ENCODE measurements around the gene SOCS3.

SOCS3 gene

DNA sequence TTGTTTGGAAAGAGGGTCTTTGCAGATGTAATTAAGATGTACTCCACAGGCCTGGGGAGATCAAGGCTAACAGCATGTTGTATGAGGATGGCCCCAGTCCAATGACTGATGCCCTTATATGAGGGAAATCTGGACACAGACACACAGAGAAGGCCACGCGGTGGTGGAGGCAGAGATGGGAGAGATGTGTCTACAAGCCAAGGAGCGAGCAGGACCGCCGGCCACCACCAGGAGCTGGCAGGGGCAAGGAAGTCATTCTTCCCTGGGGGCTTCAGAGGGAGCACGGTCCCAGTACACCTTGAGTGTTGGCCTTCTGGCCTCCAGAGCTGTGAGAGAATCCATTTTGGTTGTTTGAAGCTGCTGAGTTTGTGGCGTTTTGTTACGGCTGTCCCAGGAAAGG lies 14.7 kb downstream of the SOCS3 start:
- Histone ChIP-seq H2BK15ac (ENCODE audit: low read length) (peak overlapping the region; percentile 4), H3K18ac (ENCODE audit: low read length) (no peak overlapping the region), H2AFZ (ENCODE audit: low read length) (no peak overlapping the region), H3K4me3 (ENCODE audit: low read length in 2 of 2) (no peak overlapping the region), H3K9me3 (replicated peaks in 1 of 2; ENCODE audit: control insufficient read depth in 2 of 2, insufficient read depth in 1 of 2, low read depth in 1 of 2, low read length in 2 of 2) (no peaks in the 10 kb centered on the region), H3K9ac (ENCODE audit: low read depth, low read length, poor library complexity) (no peak overlapping the region), H3K4me2 (ENCODE audit: insufficient read depth, low read length, poor library complexity, severe bottlenecking) (no peak overlapping the region), H4K91ac (ENCODE audit: low read depth, low read length, poor library complexity) (no peak overlapping the region), H2AK5ac (ENCODE audit: low read depth, low read length) (no peak overlapping the region), H3K14ac (ENCODE audit: low read length) (no peak overlapping the region), H2BK5ac (ENCODE audit: low read length) (no peak overlapping the region), H3K79me1 (ENCODE audit: low read depth, low read length) (no peaks in the 10 kb centered on the region), H3K36me3 (replicated peaks in 1 of 2; ENCODE audit: control insufficient read depth in 2 of 2, insufficient read depth in 2 of 2, low read length in 2 of 2) (no peaks in the 10 kb centered on the region), H3K27ac (replicated peaks; ENCODE audit: low read length) (no peak overlapping the region), H3K4me1 (ENCODE audit: control insufficient read depth in 2 of 2, insufficient read depth in 1 of 2, low read depth in 1 of 2, low read length in 2 of 2) (peaks cover 7 to 22% of the 10 kb centered on the region in 2 donors), H3K4ac (ENCODE audit: low read length) (no peak overlapping the region), H3K23ac (ENCODE audit: low read depth, low read length, poor library complexity) (no peak overlapping the region), H2BK12ac (ENCODE audit: low read length) (no peak overlapping the region), H2BK120ac (ENCODE audit: low read depth, low read length) (no peak overlapping the region), H3K27me3 (ENCODE audit: control insufficient read depth in 3 of 3, insufficient read depth in 3 of 3, low read depth in 1 of 3, low read length in 3 of 3) (peaks cover 0 to 18% (median 0%) of the 10 kb centered on the region in 3 experiments), H4K8ac (ENCODE audit: low read depth, low read length) (no peak overlapping the region)
- no CpG with 5 or more reads among the region's 8 CpGs for WGBS, 2 donors (ENCODE audit: extremely low coverage in 2 of 2, insufficient read length in 2 of 2, insufficient replicate concordance in 1 of 2)
- no peak for DNase-seq (ENCODE audit: low spot score)

DNA sequence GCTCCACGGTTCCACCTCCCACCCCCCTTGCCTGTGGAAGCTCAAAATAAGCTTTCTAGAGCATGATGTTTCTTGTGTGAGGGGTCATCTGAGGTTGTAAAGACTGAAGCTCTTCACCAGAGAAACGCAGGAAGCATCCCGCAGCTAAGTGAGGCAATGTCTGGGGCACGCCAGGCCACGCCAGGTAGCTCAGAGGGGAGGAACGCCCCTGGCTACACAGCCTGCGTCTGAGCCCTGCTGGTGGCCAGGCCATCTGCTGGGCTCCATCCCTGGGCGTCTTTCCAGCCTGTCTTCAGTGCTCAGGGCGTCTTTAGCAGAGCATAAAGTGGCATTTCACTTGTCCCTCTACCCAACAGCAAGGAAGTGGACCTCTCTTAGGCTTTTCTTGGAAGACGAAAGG lies 15.2 kb downstream of the SOCS3 start:
- Histone ChIP-seq H3K4me3 (ENCODE audit: low read length in 2 of 2) (peak overlapping the region in 1 of 2 donors; percentile 14), H2AK5ac (ENCODE audit: low read depth, low read length) (peak overlapping the region; percentile 69), H3K4me2 (ENCODE audit: insufficient read depth, low read length, poor library complexity, severe bottlenecking) (no peak overlapping the region), H2BK15ac (ENCODE audit: low read length) (peak overlapping the region; percentile 43), H3K4ac (ENCODE audit: low read length) (no peak overlapping the region), H3K27ac (replicated peaks; ENCODE audit: low read length) (no peak overlapping the region), H3K18ac (ENCODE audit: low read length) (peak overlapping the region; percentile 57), H3K27me3 (ENCODE audit: control insufficient read depth in 3 of 3, insufficient read depth in 3 of 3, low read depth in 1 of 3, low read length in 3 of 3) (peaks cover 0 to 18% (median 0%) of the 10 kb centered on the region in 3 experiments), H2BK5ac (ENCODE audit: low read length) (no peak overlapping the region), H2AFZ (ENCODE audit: low read length) (no peak overlapping the region), H3K23ac (ENCODE audit: low read depth, low read length, poor library complexity) (no peak overlapping the region), H2BK120ac (ENCODE audit: low read depth, low read length) (no peak overlapping the region), H3K9ac (ENCODE audit: low read depth, low read length, poor library complexity) (no peak overlapping the region), H2BK12ac (ENCODE audit: low read length) (peak overlapping the region; percentile 60), H3K14ac (ENCODE audit: low read length) (no peak overlapping the region), H3K9me3 (replicated peaks in 1 of 2; ENCODE audit: control insufficient read depth in 2 of 2, insufficient read depth in 1 of 2, low read depth in 1 of 2, low read length in 2 of 2) (no peaks in the 10 kb centered on the region), H4K8ac (ENCODE audit: low read depth, low read length) (no peak overlapping the region), H4K91ac (ENCODE audit: low read depth, low read length, poor library complexity) (peak overlapping the region; percentile 74), H3K36me3 (replicated peaks in 1 of 2; ENCODE audit: control insufficient read depth in 2 of 2, insufficient read depth in 2 of 2, low read length in 2 of 2) (no peaks in the 10 kb centered on the region), H3K79me1 (ENCODE audit: low read depth, low read length) (no peaks in the 10 kb centered on the region), H3K4me1 (ENCODE audit: control insufficient read depth in 2 of 2, insufficient read depth in 1 of 2, low read depth in 1 of 2, low read length in 2 of 2) (peaks cover 7 to 22% of the 10 kb centered on the region in 2 donors)
- no peak for DNase-seq (ENCODE audit: low spot score)
- no CpG with 5 or more reads among the region's 10 CpGs for WGBS, 2 donors (ENCODE audit: extremely low coverage in 2 of 2, insufficient read length in 2 of 2, insufficient replicate concordance in 1 of 2)

DNA sequence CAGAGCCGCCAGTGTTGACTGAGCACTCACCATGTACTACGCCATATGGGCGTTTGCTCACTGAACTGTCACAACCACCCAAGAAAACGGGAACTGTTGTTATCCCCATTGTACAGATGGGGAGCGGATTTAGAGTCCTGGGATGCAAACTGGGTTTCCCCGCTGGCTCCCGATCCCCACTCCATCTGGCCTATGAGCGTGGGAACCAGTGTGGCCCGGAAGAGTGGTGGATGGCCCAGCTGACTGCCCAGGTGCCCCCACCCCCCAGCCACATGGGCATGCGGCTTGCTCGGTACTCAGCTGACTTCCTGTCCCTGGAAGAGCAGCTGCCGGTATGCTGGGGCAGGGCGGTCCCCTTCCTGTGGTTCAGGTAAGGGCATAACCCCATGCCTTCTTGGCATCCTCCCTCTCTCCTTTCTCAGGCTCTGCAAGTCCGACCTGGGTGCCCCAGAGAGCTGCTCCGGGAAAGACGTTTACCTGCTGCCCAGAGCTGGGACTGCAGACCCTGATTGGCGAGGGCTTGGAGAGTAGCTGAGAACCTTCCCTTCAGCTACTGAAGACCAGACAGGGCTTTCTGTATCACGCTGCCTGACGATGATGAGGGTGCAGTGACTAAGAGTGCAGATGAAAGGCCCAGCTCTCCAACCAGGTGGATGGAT lies 16.2 kb downstream of the SOCS3 start:
- no peak overlapping the region for H3K4me2 ChIP-seq (ENCODE audit: insufficient read depth, low read length, poor library complexity, severe bottlenecking)
- no peak overlapping the region for H4K8ac ChIP-seq (ENCODE audit: low read depth, low read length)
- H3K27me3 ChIP-seq (ENCODE audit: control insufficient read depth in 3 of 3, insufficient read depth in 3 of 3, low read depth in 1 of 3, low read length in 3 of 3), result peaks cover 0 to 18% (median 0%) of the 10 kb centered on the region in 3 experiments

DNA sequence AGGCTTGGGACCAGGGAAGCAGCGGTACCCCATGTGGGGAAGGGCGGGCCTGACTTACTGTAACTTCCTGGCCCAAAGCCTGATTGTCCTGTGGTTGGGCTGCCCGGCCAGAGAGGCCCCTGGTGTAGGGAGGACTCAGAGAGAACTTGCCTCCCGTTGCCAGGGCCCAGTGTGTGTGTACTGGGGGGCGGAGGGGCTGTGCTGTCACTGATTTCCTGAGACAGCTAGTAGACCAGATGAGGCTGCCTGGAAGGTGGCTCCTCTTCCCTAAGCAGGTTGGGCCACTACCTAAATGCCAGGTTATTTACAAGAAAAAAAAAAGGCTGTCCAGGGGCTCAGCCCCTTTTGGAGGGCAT lies 16.7 kb downstream of the SOCS3 start:
- no peak overlapping the region for H3K23ac ChIP-seq (ENCODE audit: low read depth, low read length, poor library complexity)
- no peak overlapping the region for H3K14ac ChIP-seq (ENCODE audit: low read length)
- no peak overlapping the region for H3K4me2 ChIP-seq (ENCODE audit: insufficient read depth, low read length, poor library complexity, severe bottlenecking)
- peaks cover 0 to 18% (median 0%) of the 10 kb centered on the region in 3 experiments for H3K27me3 ChIP-seq (ENCODE audit: control insufficient read depth in 3 of 3, insufficient read depth in 3 of 3, low read depth in 1 of 3, low read length in 3 of 3)
- H3K36me3 ChIP-seq (replicated peaks in 1 of 2; ENCODE audit: control insufficient read depth in 2 of 2, insufficient read depth in 2 of 2, low read length in 2 of 2), result no peaks in the 10 kb centered on the region
- H3K9ac ChIP-seq (ENCODE audit: low read depth, low read length, poor library complexity), result peak overlapping the region; percentile 61
- no peak for DNase-seq (ENCODE audit: low spot score)
- no CpG with 5 or more reads among the region's 5 CpGs for WGBS, 2 donors (ENCODE audit: extremely low coverage in 2 of 2, insufficient read length in 2 of 2, insufficient replicate concordance in 1 of 2)
- H3K4me1 ChIP-seq (ENCODE audit: control insufficient read depth in 2 of 2, insufficient read depth in 1 of 2, low read depth in 1 of 2, low read length in 2 of 2), result peaks cover 7 to 22% of the 10 kb centered on the region in 2 donors
- H3K4ac ChIP-seq (ENCODE audit: low read length), result no peak overlapping the region
- no peaks in the 10 kb centered on the region for H3K9me3 ChIP-seq (replicated peaks in 1 of 2; ENCODE audit: control insufficient read depth in 2 of 2, insufficient read depth in 1 of 2, low read depth in 1 of 2, low read length in 2 of 2)
- no peak overlapping the region for H2BK120ac ChIP-seq (ENCODE audit: low read depth, low read length)
- no peak overlapping the region for H2BK15ac ChIP-seq (ENCODE audit: low read length)
- no peak overlapping the region for H4K8ac ChIP-seq (ENCODE audit: low read depth, low read length)
- H3K4me3 ChIP-seq (ENCODE audit: low read length in 2 of 2), result no peak overlapping the region
- no peak overlapping the region for H4K91ac ChIP-seq (ENCODE audit: low read depth, low read length, poor library complexity)
- H2AFZ ChIP-seq (ENCODE audit: low read length), result peak overlapping the region; percentile 86
- no peak overlapping the region for H3K27ac ChIP-seq (replicated peaks; ENCODE audit: low read length)
- peak overlapping the region; percentile 89 for H2AK5ac ChIP-seq (ENCODE audit: low read depth, low read length)
- H2BK5ac ChIP-seq (ENCODE audit: low read length), result no peak overlapping the region
- H3K79me1 ChIP-seq (ENCODE audit: low read depth, low read length), result no peaks in the 10 kb centered on the region
- no peak overlapping the region for H2BK12ac ChIP-seq (ENCODE audit: low read length)
- H3K18ac ChIP-seq (ENCODE audit: low read length), result peak overlapping the region; percentile 48

More for the DNA sequence above, 16.2 kb downstream of the SOCS3 start:
- no peak overlapping the region for H2BK5ac ChIP-seq (ENCODE audit: low read length)
- peak overlapping the region; percentile 34 for H2BK15ac ChIP-seq (ENCODE audit: low read length)
- peak overlapping the region; percentile 58 for H3K18ac ChIP-seq (ENCODE audit: low read length)
- no peak overlapping the region for H4K91ac ChIP-seq (ENCODE audit: low read depth, low read length, poor library complexity)
- H3K9me3 ChIP-seq (replicated peaks in 1 of 2; ENCODE audit: control insufficient read depth in 2 of 2, insufficient read depth in 1 of 2, low read depth in 1 of 2, low read length in 2 of 2), result no peaks in the 10 kb centered on the region
- no peak overlapping the region for H2AFZ ChIP-seq (ENCODE audit: low read length)
- no peak overlapping the region for H3K4me3 ChIP-seq (ENCODE audit: low read length in 2 of 2)
- no peaks in the 10 kb centered on the region for H3K36me3 ChIP-seq (replicated peaks in 1 of 2; ENCODE audit: control insufficient read depth in 2 of 2, insufficient read depth in 2 of 2, low read length in 2 of 2)
- no peak overlapping the region for H3K27ac ChIP-seq (replicated peaks; ENCODE audit: low read length)
- WGBS, 2 donors (ENCODE audit: extremely low coverage in 2 of 2, insufficient read length in 2 of 2, insufficient replicate concordance in 1 of 2), result no CpG with 5 or more reads among the region's 19 CpGs
- H2BK120ac ChIP-seq (ENCODE audit: low read depth, low read length), result no peak overlapping the region
- H3K79me1 ChIP-seq (ENCODE audit: low read depth, low read length), result no peaks in the 10 kb centered on the region
- no peak overlapping the region for H3K4ac ChIP-seq (ENCODE audit: low read length)
- peaks cover 7 to 22% of the 10 kb centered on the region in 2 donors for H3K4me1 ChIP-seq (ENCODE audit: control insufficient read depth in 2 of 2, insufficient read depth in 1 of 2, low read depth in 1 of 2, low read length in 2 of 2)
- H3K23ac ChIP-seq (ENCODE audit: low read depth, low read length, poor library complexity), result peak overlapping the region; percentile 62
- peak overlapping the region; percentile 15 for H3K9ac ChIP-seq (ENCODE audit: low read depth, low read length, poor library complexity)
- peak overlapping the region; percentile 75 for H2BK12ac ChIP-seq (ENCODE audit: low read length)
- no peak for DNase-seq (ENCODE audit: low spot score)
- peak overlapping the region; percentile 76 for H2AK5ac ChIP-seq (ENCODE audit: low read depth, low read length)
- H3K14ac ChIP-seq (ENCODE audit: low read length), result no peak overlapping the region
